ENCODE data around the gene RABL2B. TPM values are rescaled to one million over a fixed set of nuclear protein-coding genes. Genes with fewer than 3 reads are reported as not detected.
A peak's percentile ranks its signal among the peaks of the same experiment; 100 is the strongest.
"Not testable (repeated sequence)": the region's sequence is repeated elsewhere in the genome, so short reads cannot be mapped to it uniquely, and the experiment has no call there.

Gene RABL2B
- total RNA-seq = 16.4 and 18.6 TPM in 2 replicates

DNA sequence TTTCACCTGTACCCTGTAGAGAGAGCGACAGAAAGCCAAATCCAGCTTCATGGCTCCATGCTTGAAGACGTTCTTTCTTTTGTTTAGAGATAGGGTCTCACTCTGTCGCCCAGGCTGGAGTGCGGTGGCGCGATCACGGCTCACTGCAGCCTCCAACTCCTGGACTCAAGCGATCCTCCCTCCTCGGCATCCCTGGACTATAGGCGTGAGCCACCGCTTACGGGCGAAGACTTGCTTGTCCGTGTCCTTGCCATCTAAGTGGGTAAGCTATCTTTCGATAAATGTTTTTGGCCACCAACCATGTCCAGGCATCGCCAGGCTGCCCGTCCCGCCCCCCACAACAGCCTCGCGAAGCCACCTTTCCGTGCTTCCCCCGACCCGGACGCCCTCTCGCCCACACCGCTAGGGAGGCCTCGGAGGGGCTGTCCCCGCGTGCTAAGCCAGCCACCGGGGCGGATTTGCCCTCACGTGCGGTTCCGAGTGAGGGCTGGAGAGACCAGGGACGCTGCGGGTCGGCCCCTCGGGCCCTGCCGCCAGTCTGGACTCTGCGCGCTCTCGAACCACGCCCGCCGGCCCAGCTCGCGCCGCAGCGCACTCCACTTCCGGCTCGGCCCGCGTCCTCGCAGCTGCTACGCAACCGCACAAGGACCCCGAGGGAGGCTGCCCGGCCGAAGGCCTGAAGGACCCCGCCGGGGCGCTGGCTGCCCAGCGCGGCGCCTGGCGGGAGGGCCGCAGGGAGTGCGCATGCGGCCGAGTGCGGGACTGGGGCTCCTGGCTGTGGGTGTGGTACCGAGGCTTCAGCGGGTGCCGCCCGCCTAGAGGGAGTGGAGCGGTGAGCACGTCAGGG is at the start of gene RABL2B:
Gene RABL2B, minus strand, starts transcription at position 604 of the 847 bp plus-strand sequence. CDS start 1,342 bp downstream, outside the sequence.
- H3K4me3 ChIP-seq (ENCODE audit: low read depth, low read length) = peak within 1 kb of the TSS; percentile 63
- peak; percentile 89 for DNase-seq (ENCODE audit: low read depth)

DNA sequence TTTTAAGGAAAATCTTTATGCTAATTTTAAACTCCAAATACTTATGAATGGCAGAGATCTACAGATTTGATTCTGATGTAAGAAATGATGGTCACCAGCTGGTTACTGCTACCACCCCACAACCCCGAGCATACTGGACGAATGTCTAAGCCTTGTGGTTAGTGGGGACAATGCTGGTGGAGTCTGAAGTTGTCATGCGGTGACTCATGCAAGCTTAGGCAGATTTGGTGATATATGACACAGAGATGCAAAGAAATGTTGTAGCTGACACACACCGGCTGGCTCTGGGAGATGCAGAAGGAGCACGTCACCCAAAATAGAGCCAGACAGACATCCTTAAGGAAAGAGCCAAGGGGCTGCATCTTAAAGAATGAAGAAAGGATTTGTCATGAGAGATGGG is 3.5 kb upstream of the RABL2B start:
- not testable (repeated sequence) for DNase-seq (ENCODE audit: low read depth)

GRCh38 chr22:50785289-50785688 is 1.9 kb upstream of the RABL2B start:
- H3K4me3 ChIP-seq (ENCODE audit: low read depth, low read length); DNase-seq (ENCODE audit: low read depth): not testable (repeated sequence)

More for the DNA sequence above, 3.5 kb upstream of the RABL2B start:
- H3K4me3 ChIP-seq (ENCODE audit: low read depth, low read length) = not testable (repeated sequence)

GRCh38 chr22:50783880-50784276 is 442 bp upstream of the RABL2B start:
- not testable (repeated sequence) for DNase-seq (ENCODE audit: low read depth)
- peak overlapping the region; percentile 60 for H3K4me3 ChIP-seq (ENCODE audit: low read depth, low read length)

GRCh38 chr22:50782253-50782652 is 1.2 kb downstream of the RABL2B start:
- not testable (repeated sequence) for H3K4me3 ChIP-seq (ENCODE audit: low read depth, low read length); DNase-seq (ENCODE audit: low read depth)

DNA sequence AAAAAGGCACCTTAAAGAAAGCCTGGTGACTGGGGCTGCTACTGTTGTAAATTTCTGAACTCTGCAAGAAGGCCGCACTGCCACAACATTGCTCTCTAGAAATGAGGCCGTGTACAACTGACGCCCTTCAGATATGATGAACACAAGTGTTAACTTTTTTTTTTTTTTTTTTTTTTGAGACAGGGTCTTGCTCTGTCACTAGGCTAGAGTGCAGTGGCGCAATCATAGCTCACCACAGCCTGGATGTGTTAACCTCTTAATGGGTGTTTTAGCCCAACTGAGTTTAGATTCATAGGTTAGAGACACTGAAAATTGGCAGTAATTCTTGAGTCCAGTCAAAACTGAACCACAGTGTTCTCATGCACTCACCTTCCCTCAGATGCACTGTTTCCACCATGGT is 3.2 kb downstream of the RABL2B start:
- not testable (repeated sequence) for DNase-seq (ENCODE audit: low read depth); H3K4me3 ChIP-seq (ENCODE audit: low read depth, low read length)

DNA sequence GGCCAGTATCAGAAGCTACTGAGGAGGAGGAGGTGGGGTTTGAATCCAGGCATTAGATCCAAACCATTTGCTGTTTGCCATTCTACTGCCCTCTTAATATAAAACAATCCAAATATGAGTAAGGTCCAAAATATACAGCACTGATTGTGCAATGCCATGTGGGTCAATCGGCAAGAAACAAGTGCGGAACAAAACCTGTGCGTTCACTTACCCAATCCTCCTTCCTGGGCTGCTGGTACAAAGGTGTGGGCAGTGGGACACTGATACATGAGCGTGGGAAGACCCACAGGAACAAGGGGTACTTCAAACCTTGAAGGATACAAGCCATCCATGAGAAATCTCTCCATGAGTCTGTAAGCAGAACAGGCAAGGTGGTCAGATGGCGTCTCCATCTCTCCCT is 5.8 kb downstream of the RABL2B start:
- DNase-seq (ENCODE audit: low read depth); H3K4me3 ChIP-seq (ENCODE audit: low read depth, low read length): not testable (repeated sequence)

DNA sequence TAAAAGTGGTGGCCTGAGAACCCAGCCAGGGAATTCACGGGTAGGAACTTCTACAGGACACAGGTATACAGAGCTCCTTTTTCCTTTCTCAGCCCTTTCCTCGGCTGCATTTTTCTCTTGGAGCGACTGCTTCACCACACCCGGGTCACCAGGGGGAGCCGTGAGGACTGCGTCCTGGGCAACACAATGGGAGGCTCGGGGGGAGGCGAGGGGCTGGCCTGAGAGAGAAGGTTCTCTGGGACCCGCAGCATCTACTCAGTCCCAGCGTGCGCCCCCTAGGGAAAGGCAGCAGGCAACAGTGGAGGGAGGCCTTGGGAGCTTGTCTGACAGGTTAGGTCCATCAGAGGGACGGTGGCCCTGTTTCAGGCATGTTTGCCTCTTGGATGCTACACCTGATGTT is 8.3 kb downstream of the RABL2B start:
- DNase-seq (ENCODE audit: low read depth) = peak; percentile 49
- TF ChIP-seq, protein P1, sequence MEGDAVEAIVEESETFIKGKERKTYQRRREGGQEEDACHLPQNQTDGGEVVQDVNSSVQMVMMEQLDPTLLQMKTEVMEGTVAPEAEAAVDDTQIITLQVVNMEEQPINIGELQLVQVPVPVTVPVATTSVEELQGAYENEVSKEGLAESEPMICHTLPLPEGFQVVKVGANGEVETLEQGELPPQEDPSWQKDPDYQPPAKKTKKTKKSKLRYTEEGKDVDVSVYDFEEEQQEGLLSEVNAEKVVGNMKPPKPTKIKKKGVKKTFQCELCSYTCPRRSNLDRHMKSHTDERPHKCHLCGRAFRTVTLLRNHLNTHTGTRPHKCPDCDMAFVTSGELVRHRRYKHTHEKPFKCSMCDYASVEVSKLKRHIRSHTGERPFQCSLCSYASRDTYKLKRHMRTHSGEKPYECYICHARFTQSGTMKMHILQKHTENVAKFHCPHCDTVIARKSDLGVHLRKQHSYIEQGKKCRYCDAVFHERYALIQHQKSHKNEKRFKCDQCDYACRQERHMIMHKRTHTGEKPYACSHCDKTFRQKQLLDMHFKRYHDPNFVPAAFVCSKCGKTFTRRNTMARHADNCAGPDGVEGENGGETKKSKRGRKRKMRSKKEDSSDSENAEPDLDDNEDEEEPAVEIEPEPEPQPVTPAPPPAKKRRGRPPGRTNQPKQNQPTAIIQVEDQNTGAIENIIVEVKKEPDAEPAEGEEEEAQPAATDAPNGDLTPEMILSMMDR (IDR thresholded peaks at IDR 0.05; ENCODE audit: insufficient read depth, low read depth, low read length) = peak; percentile 60
- not testable (repeated sequence) for H3K4me3 ChIP-seq (ENCODE audit: low read depth, low read length)

DNA sequence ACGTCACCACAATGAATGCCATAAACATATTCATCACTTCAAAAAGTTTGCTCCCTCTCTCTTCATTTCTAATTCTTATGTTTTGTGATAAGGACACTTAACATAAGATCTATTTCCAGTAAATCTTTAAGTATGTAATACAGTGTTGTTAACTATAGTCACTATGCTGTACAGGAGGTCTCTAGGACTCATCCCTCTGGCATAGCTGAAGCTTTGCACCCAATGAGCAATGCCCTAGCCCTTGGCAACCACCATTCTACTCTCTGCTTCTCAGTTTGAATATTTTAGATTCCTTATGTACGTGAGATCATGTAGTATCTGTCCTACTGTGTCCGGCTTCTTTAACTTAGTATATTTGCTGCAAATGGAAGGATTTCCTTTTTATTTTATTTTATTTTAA is 19.1 kb downstream of the RABL2B start:
- not testable (repeated sequence) for H3K4me3 ChIP-seq (ENCODE audit: low read depth, low read length); DNase-seq (ENCODE audit: low read depth)

DNA sequence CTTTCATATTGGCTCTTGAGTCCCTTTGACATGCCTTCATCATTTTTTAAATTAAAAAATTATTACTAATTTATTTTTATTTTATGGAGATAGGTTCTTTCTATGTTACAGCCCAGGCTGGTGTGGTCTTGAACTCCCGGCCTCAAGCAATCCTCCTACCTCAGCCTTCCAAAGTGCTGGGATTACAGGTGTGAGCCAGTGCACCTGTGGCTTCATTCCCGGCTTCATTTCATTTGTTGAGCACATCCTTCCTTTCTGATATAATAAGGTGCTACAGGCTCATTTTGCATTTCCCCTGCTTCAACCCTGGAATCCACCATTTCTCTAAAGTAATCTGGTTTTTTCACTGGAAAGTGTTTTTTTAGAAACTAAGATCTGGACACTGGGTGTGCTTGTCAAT is 21.6 kb downstream of the RABL2B start:
- not testable (repeated sequence) for H3K4me3 ChIP-seq (ENCODE audit: low read depth, low read length); DNase-seq (ENCODE audit: low read depth)

DNA sequence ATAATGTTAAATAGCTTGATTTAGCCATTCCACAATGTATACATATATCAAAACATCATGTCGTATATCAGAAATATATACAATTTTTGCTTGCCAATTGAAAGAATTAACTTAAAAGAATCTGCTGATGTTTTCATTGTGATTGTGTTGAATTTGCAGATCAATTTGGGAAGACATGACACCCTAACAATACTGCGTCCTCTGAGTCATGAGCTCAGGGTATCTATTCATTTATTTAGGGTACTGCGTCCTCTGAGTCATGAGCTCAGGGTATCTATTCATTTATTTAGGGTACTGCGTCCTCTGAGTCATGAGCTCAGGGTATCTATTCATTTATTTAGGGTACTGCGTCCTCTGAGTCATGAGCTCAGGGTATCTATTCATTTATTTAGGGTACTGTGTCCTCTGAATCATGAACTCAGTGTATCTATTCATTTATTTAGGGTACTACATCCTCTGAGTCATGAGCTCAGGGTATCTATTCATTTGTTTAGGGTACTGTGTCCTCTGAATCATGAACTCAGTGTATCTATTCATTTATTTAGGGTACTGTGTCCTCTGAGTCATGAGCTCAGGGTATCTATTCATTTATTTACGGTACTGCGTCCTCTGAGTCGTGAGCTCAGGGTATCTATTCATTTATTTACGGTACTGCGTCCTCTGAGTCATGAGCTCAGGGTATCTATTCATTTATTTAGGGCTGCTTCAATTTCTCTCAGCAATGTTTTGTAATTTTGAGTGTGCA is 23.7 kb downstream of the RABL2B start:
- H3K4me3 ChIP-seq (ENCODE audit: low read depth, low read length) = not testable (repeated sequence)
- peak; percentile 50 for DNase-seq (ENCODE audit: low read depth)

GRCh38 chr22:50756949-50757491 is 26.4 kb downstream of the RABL2B start:
- TF ChIP-seq, protein P1 (IDR thresholded peaks at IDR 0.05; ENCODE audit: insufficient read depth, low read depth, low read length) = peak; percentile 37
- peak; percentile 52 for DNase-seq (ENCODE audit: low read depth)
- H3K4me3 ChIP-seq (ENCODE audit: low read depth, low read length) = peak overlapping the region; percentile 60

DNA sequence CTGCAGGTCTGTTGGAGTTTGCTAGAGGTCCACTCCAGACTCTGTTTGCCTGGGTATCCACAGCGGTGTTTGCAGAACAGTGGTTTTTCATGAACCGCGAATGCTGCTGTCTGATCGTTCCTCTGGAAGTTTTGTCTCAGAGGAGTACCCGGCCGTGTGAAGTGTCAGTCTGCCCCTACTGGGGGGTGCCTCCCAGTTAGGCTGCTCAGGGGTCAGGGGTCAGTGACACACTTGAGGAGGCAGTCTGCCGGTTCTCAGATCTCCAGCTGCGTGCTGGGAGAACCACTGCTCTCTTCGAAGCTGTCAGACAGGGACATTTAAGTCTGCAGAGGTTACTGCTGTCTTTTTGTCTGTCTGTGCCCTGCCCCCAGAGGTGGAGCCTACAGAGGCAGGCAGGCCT is 27.0 kb downstream of the RABL2B start:
- not testable (repeated sequence) for DNase-seq (ENCODE audit: low read depth); H3K4me3 ChIP-seq (ENCODE audit: low read depth, low read length)

DNA sequence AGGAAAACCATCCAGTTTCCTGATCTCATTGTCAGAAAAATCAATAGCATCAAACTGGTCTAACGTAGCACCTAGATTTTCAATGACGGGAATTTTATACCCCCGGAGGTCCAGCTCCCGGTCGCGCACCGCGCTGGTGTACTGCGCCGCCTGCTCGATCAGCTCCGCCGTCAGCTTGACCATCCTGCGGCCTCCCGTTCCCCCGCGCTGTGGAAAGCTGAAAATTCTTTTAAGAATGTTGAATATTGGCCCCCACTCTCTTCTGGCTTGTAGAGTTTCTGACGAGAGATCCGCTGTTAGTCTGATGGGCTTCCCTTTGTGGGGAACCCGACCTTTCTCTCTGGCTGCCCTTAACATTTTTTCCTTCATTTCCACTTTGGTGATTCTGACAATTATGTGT is 28.2 kb downstream of the RABL2B start:
- DNase-seq (ENCODE audit: low read depth); H3K4me3 ChIP-seq (ENCODE audit: low read depth, low read length): not testable (repeated sequence)

GRCh38 chr22:50749302-50750074 is 33.9 kb downstream of the RABL2B start:
- not testable (repeated sequence) for H3K4me3 ChIP-seq (ENCODE audit: low read depth, low read length); DNase-seq (ENCODE audit: low read depth)

DNA sequence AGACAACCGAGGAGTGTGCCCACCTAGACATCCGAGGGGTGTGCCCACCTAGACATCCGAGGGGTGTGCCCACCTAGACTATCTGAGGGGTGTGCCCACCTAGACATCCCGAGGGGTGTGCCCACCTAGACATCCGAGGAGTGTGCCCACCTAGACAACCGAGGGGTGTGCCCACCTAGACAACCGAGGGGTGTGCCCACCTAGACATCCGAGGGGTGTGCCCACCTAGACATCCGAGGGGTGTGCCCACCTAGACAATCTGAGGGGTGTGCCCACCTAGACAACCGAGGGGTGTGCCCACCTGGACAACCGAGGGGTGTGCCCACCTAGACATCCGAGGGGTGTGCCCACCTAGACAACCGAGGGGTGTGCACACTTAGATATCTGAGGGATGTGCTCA is 34.8 kb downstream of the RABL2B start:
- DNase-seq (ENCODE audit: low read depth); H3K4me3 ChIP-seq (ENCODE audit: low read depth, low read length): not testable (repeated sequence)
